Measurements from ENCODE around the gene MYO3B. TPM values are rescaled to one million over a fixed set of nuclear protein-coding genes. Genes with fewer than 3 reads are reported as not detected.

Gene MYO3B
- total RNA-seq, 1 experiment from 2014 or later = 0.09 TPM

DNA sequence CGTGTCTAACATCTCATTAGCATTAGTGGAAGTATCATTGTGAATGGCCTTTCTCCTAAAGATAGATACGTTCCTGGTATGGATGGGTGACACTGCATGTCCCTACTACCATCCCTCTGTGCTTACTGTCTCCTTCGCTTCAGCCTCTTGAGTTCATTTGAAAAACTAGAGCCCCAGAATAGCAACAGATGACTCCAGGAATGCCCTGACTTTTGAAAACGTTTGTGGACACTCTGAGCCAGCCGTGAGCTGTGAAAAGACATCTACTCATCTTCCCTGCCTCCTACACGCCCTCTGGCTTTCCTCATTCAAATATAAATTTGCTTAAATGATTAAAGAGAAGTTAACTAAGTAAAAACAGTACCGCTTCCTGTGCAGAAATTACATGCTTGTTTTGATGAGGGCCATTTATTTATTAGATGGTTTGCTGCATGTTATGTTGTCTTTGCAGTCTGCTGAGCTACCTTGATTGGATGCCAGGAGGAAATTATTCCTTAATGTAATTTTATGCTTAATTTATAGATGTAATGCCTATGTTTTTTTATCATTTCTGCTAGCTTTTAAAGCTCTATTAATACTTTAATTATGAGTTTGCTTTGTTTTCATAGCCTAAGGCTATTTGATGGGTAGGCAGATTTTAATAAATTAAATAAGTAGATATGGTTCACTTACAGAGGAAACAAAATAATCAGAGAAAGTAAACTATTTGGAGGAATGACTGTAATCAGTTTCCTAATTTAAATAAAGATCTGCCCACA, 32.1 kb upstream of the MYO3B start:
- H3K4me3 ChIP-seq (ENCODE audit: low read depth, low read length) = no peak overlapping the region
- CTCF ChIA-PET = no interaction called here
- peaks cover 10% of the 10 kb centered on the region for H3K4me1 ChIP-seq
- Mint-ChIP-seq H3K27ac (ENCODE audit: unreplicated experiment) (no peak overlapping the region), H3K4me3 (ENCODE audit: unreplicated experiment) (no peak overlapping the region), H3K27me3 (ENCODE audit: insufficient read depth, unreplicated experiment) (no peaks in the 10 kb centered on the region), H3K36me3 (ENCODE audit: insufficient read depth, unreplicated experiment) (no peaks in the 10 kb centered on the region), H3K9me3 (ENCODE audit: unreplicated experiment) (no peaks in the 10 kb centered on the region), H3K4me1 (ENCODE audit: low read depth, unreplicated experiment) (peaks cover 6% of the 10 kb centered on the region)
- no peak for TF ChIP-seq CTCF (IDR thresholded peaks at IDR 0.05; ENCODE audit: insufficient read depth in 1 of 2, low read depth in 1 of 2, low read length in 1 of 2, severe bottlenecking in 1 of 2, unreplicated experiment in 1 of 2)
- DNase-seq = no peak
- no TSS peak for BruUV-seq (replicated peaks)
- no peaks in the 10 kb centered on the region for H3K36me3 ChIP-seq (ENCODE audit: control insufficient read depth, insufficient read depth, low read length)
- H3K9me3 ChIP-seq = 0 out of 2 replicates have a peak, but pooled peaks cover 3% of the 10 kb centered on the region
- intact Hi-C loops (cut with micrococcal nuclease; ENCODE audit: unreplicated experiment) = no loop called here
- POLR2A ChIA-PET = interaction anchor here (0.7 kb wide), 1 partner anchor 319 kb away, joined by 3 read pairs; no protein-coding TSS in a partner anchor
- no peaks in the 10 kb centered on the region for H3K27me3 ChIP-seq (replicated peaks; ENCODE audit: control insufficient read depth, insufficient read depth, low read length)

GRCh38 chr2:170146784-170147183, 31.2 kb upstream of the MYO3B start:
- Histone ChIP-seq H3K9me3 (0 out of 2 replicates have a peak, but pooled peaks cover 3% of the 10 kb centered on the region), H3K4me3 (ENCODE audit: low read depth, low read length) (no peak overlapping the region), H3K27me3 (replicated peaks; ENCODE audit: control insufficient read depth, insufficient read depth, low read length) (no peaks in the 10 kb centered on the region), H3K36me3 (ENCODE audit: control insufficient read depth, insufficient read depth, low read length) (no peaks in the 10 kb centered on the region), H3K4me1 (peaks cover 10% of the 10 kb centered on the region)
- BruUV-seq (replicated peaks) = no TSS peak
- TF ChIP-seq CTCF (IDR thresholded peaks at IDR 0.05; ENCODE audit: insufficient read depth in 1 of 2, low read depth in 1 of 2, low read length in 1 of 2, severe bottlenecking in 1 of 2, unreplicated experiment in 1 of 2) = no peak
- no peaks in the 10 kb centered on the region for H3K27me3 Mint-ChIP-seq (ENCODE audit: insufficient read depth, unreplicated experiment)
- DNase-seq = no peak
- H3K4me3 Mint-ChIP-seq (ENCODE audit: unreplicated experiment) = no peak overlapping the region
- intact Hi-C loops (cut with micrococcal nuclease; ENCODE audit: unreplicated experiment) = no loop called here
- ChIA-PET POLR2A (no interaction called here), CTCF (no interaction called here)
- no peak overlapping the region for H3K27ac Mint-ChIP-seq (ENCODE audit: unreplicated experiment)
- no peaks in the 10 kb centered on the region for H3K36me3 Mint-ChIP-seq (ENCODE audit: insufficient read depth, unreplicated experiment)
- peaks cover 6% of the 10 kb centered on the region for H3K4me1 Mint-ChIP-seq (ENCODE audit: low read depth, unreplicated experiment)
- no peaks in the 10 kb centered on the region for H3K9me3 Mint-ChIP-seq (ENCODE audit: unreplicated experiment)

GRCh38 chr2:170147576-170147975, 30.4 kb upstream of the MYO3B start:
- intact Hi-C loops (cut with micrococcal nuclease; ENCODE audit: unreplicated experiment) = no loop called here
- Histone ChIP-seq H3K9me3 (0 out of 2 replicates have a peak, but pooled peaks cover 3% of the 10 kb centered on the region), H3K4me3 (ENCODE audit: low read depth, low read length) (no peak overlapping the region), H3K36me3 (ENCODE audit: control insufficient read depth, insufficient read depth, low read length) (no peaks in the 10 kb centered on the region), H3K27me3 (replicated peaks; ENCODE audit: control insufficient read depth, insufficient read depth, low read length) (no peaks in the 10 kb centered on the region), H3K4me1 (peaks cover 9% of the 10 kb centered on the region)
- Mint-ChIP-seq H3K36me3 (ENCODE audit: insufficient read depth, unreplicated experiment) (no peaks in the 10 kb centered on the region), H3K9me3 (ENCODE audit: unreplicated experiment) (no peaks in the 10 kb centered on the region), H3K27me3 (ENCODE audit: insufficient read depth, unreplicated experiment) (no peaks in the 10 kb centered on the region), H3K4me1 (ENCODE audit: low read depth, unreplicated experiment) (peaks cover 6% of the 10 kb centered on the region), H3K27ac (ENCODE audit: unreplicated experiment) (no peak overlapping the region), H3K4me3 (ENCODE audit: unreplicated experiment) (no peak overlapping the region)
- BruUV-seq (replicated peaks) = no TSS peak
- ChIA-PET CTCF (no interaction called here), POLR2A (no interaction called here)
- TF ChIP-seq CTCF (IDR thresholded peaks at IDR 0.05; ENCODE audit: insufficient read depth in 1 of 2, low read depth in 1 of 2, low read length in 1 of 2, severe bottlenecking in 1 of 2, unreplicated experiment in 1 of 2) = no peak
- no peak for DNase-seq

Measured in Caco-2 (cell line).